ENCODE results near the gene RNF149.

DNA sequence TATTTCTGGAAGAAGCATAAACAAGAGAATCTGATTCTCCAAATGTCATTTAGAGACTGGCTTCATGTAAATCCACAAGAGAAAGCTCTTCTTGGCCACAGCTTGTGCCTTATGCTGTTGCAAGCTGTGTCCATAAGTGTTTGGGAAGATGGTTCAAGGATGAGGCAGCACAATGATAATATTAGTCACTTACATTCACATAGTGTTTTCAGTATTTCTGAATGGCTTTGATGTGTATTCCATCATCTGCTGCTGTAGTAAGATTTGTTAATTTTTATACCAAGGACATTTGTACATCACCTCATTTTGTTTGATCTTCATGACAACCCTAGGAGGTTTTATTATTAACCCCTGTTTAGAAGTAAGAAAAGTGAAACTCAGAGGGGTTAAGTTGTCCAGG lies 48.9 kb upstream of the RNF149 start:
- TF ChIP-seq CTCF (IDR thresholded peaks at IDR 0.05) (no peak), POLR2AphosphoS5 (IDR thresholded peaks at IDR 0.05) (no peak), EP300 (IDR thresholded peaks at IDR 0.05; ENCODE audit: low read depth) (no peak), POLR2A (IDR thresholded peaks at IDR 0.05) (no peak)
